ENCODE data around the gene QRSL1. TPM values are rescaled to one million over a fixed set of nuclear protein-coding genes. Genes with fewer than 3 reads are reported as not detected.

QRSL1 gene
- total and polyA plus RNA-seq, 2 of the 4 experiments (the other 2 are of a cell fraction), result 6.1 to 10.9 TPM

DNA sequence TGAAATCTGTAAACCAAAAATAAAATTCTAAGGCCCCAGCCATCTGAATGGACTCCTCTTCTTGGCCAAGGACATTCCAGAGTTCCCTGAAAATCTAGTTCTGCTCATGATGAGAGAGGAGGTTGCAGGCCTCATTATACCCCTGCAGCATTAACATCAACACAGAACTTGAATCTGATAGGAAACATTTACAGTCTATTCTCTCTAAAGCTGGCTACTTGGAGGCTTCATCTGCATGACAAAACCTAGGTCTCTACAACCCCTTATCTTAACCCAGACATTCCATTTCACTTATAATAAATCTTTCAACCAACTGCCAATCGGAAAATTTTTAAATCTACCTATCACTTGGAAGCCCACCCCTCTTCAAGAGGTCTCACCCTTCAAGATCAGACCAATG, 15.8 kb upstream of the QRSL1 start:
- no peak overlapping the region for H3K56ac ChIP-seq (ENCODE audit: extremely low read depth, insufficient read depth, low read length)
- H3K14ac ChIP-seq (replicated peaks; ENCODE audit: low read depth, low read length), result no peak overlapping the region
- no peaks in the 10 kb centered on the region for H4K20me1 ChIP-seq (ENCODE audit: insufficient read depth, low read length)
- H3K4me3 ChIP-seq (ENCODE audit: insufficient read depth, low read depth, low read length), result no peak overlapping the region
- H3K9me3 ChIP-seq (ENCODE audit: control insufficient read depth, insufficient read depth, low read length), result no peaks in the 10 kb centered on the region
- no peak overlapping the region for H4K5ac ChIP-seq (ENCODE audit: low read depth, low read length)
- no peak overlapping the region for H2BK120ac ChIP-seq (ENCODE audit: low read depth, low read length)
- no peak overlapping the region for H2AK9ac ChIP-seq (replicated peaks; ENCODE audit: low read depth, low read length, poor library complexity)
- no peaks in the 10 kb centered on the region for H3K9me1 ChIP-seq (ENCODE audit: insufficient read depth, low read length)
- H3K23ac ChIP-seq (ENCODE audit: low read depth, low read length), result no peak overlapping the region
- no TSS peak for BruUV-seq (replicated peaks)
- H4K8ac ChIP-seq (ENCODE audit: low read depth in 2 of 2, low read length in 2 of 2), result no peak overlapping the region
- H3K79me1 ChIP-seq (ENCODE audit: low read depth in 1 of 2, low read length in 2 of 2), result no peaks in the 10 kb centered on the region
- no peak overlapping the region for H2BK15ac ChIP-seq (ENCODE audit: low read depth, low read length)
- no peak overlapping the region for H2BK20ac ChIP-seq (ENCODE audit: low read depth, low read length)
- WGBS, 2 experiments (ENCODE audit: extremely low coverage in 2 of 2, insufficient read length in 1 of 2), result no CpG with 5 or more reads among the region's 1 CpG
- no peaks in the 10 kb centered on the region for H3K36me3 ChIP-seq (ENCODE audit: control insufficient read depth, insufficient read depth, low read length)
- intact Hi-C loops (cut with micrococcal nuclease) (no loop called here), in situ Hi-C loops (cut with MboI; ENCODE audit: low sequenced_read_pairs) (no loop called here), dilution Hi-C loops (cut with HindIII; ENCODE audit: low sequenced_read_pairs, unreplicated experiment) (no loop called here)
- TF ChIP-seq RCOR1 (IDR thresholded peaks at IDR 0.05; ENCODE audit: insufficient replicate concordance, low read length) (no peak), RAD21 (IDR thresholded peaks at IDR 0.05; ENCODE audit: low read length) (no peak), BHLHE40 (IDR thresholded peaks at IDR 0.05; ENCODE audit: low read depth, low read length) (no peak), MAZ (IDR thresholded peaks at IDR 0.05; ENCODE audit: borderline replicate concordance, low read depth, low read length) (no peak), FOS (IDR thresholded peaks at IDR 0.05; ENCODE audit: low read depth, low read length) (no peak), CHD1 (IDR thresholded peaks at IDR 0.05; ENCODE audit: low read depth, low read length) (no peak), RFX5 (IDR thresholded peaks at IDR 0.05; ENCODE audit: low read depth, low read length) (no peak), POLR2A (IDR thresholded peaks at IDR 0.05; ENCODE audit: low read depth, low read length) (no peak), MAFK (IDR thresholded peaks at IDR 0.05; ENCODE audit: low read depth, low read length) (no peak)
- no peak for ATAC-seq (ENCODE audit: low read depth)
- H2AFZ ChIP-seq (replicated peaks; ENCODE audit: low read length, poor library complexity), result no peak overlapping the region
- no peak overlapping the region for H3K4me2 ChIP-seq (ENCODE audit: low read depth, low read length)
- H2AK5ac ChIP-seq (ENCODE audit: low read depth, low read length), result no peak overlapping the region
- CTCF ChIA-PET, result no interaction called here
- H3K18ac ChIP-seq (ENCODE audit: low read depth, low read length), result no peak overlapping the region
- H3K4me1 ChIP-seq (ENCODE audit: control insufficient read depth, insufficient read depth, low read length), result no peaks in the 10 kb centered on the region
- no peak for DNase-seq
- H3K4ac ChIP-seq (ENCODE audit: low read depth, low read length), result no peak overlapping the region
- H4K91ac ChIP-seq (ENCODE audit: insufficient read depth, low read depth, low read length), result no peak overlapping the region
- POLR2A ChIA-PET (ENCODE audit: unreplicated experiment), result no interaction called here
- no peak overlapping the region for H3K9ac ChIP-seq (ENCODE audit: low read depth, low read length)
- no peaks in the 10 kb centered on the region for H3K27me3 ChIP-seq (ENCODE audit: control insufficient read depth, insufficient read depth, low read length)
- H3K27ac ChIP-seq (ENCODE audit: insufficient read depth, low read length), result no peak overlapping the region
- no peak overlapping the region for H2BK5ac ChIP-seq (ENCODE audit: low read depth, low read length, poor library complexity, severe bottlenecking)

Measured in IMR-90 (cell line).